Neuron (in vitro differentiated cells): ENCODE measurements around the gene CD3E.

Source experiments
- H2AFZ ChIP-seq: one replicate; pipeline ENCODE4 v1.6.1; 2013; ENCODE audit warnings: low read depth, mild to moderate bottlenecking, inconsistent platforms, low read length, moderate library complexity
- H3K27me3 ChIP-seq: one replicate; pipeline ENCODE4 v1.6.1; 2013; ENCODE audit warnings: low read length; ENCODE audit not compliant: insufficient read depth
- H3K36me3 ChIP-seq: one replicate; pipeline ENCODE4 v1.6.1; 2013; ENCODE audit warnings: low read length; ENCODE audit not compliant: insufficient read depth
- H3K4me1 ChIP-seq: one replicate; pipeline ENCODE4 v1.6.1; 2013; ENCODE audit warnings: low read length; ENCODE audit not compliant: insufficient read depth
- H3K4me3 ChIP-seq: 2 replicates; pipeline ENCODE4 v1.5.1; 2013; ENCODE audit warnings: mild to moderate bottlenecking, low read length, moderate library complexity
- H3K9me3 ChIP-seq: one replicate; pipeline ENCODE4 v1.6.1; 2013; ENCODE audit warnings: low read length

The CD3E gene

GRCh38 chr11:118342503-118343161, 38.1 kb downstream of the CD3E start, which contains the start of gene CD3D:
Gene CD3D, minus strand, starts transcription at chr11:118342705. Its CDS starts 98 bp downstream, at chr11:118342607.
- Histone ChIP-seq H3K4me3 (no peak within 1 kb of the TSS), H3K36me3 (no peaks in the 10 kb centered on the region), H2AFZ (no peak within 1 kb of the TSS), H3K4me1 (no peaks in the 10 kb centered on the region), H3K9me3 (no peaks in the 10 kb centered on the region), H3K27me3 (peaks cover 9% of the 10 kb centered on the region)

- H2AFZ ChIP-seq: no peak overlapping the region
- H3K4me3 ChIP-seq: no peak overlapping the region
These were observed 38.7 kb downstream of the CD3E start for GRCh38 chr11:118343248-118343647.

GRCh38 chr11:118343981-118344515, 39.5 kb downstream of the CD3E start, which contains the start of gene CD3G:
Gene CD3G, plus strand, starts transcription at chr11:118344344. Its CDS starts 80 bp downstream, at chr11:118344424.
- Histone ChIP-seq H3K36me3 (no peaks in the 10 kb centered on the region), H2AFZ (no peak within 1 kb of the TSS), H3K4me1 (no peaks in the 10 kb centered on the region), H3K9me3 (no peaks in the 10 kb centered on the region), H3K4me3 (no peak within 1 kb of the TSS), H3K27me3 (peaks cover 15% of the 10 kb centered on the region)

More at GRCh38 chr11:118343248-118343647, 38.7 kb downstream of the CD3E start:
- Histone ChIP-seq H3K4me1 (no peaks in the 10 kb centered on the region), H3K9me3 (no peaks in the 10 kb centered on the region), H3K36me3 (no peaks in the 10 kb centered on the region), H3K27me3 (peaks cover 9% of the 10 kb centered on the region)

- H3K36me3 ChIP-seq: no peaks in the 10 kb centered on the region
- peaks cover 19% of the 10 kb centered on the region for H3K27me3 ChIP-seq
- H3K9me3 ChIP-seq: no peaks in the 10 kb centered on the region
- H3K4me1 ChIP-seq: no peaks in the 10 kb centered on the region
- no peak overlapping the region for H2AFZ ChIP-seq
- H3K4me3 ChIP-seq: no peak overlapping the region
These were observed 44.9 kb downstream of the CD3E start for GRCh38 chr11:118349475-118349874.

GRCh38 chr11:118353084-118353710, 48.7 kb downstream of the CD3E start:
- no peak overlapping the region for H2AFZ ChIP-seq
- no peaks in the 10 kb centered on the region for H3K36me3 ChIP-seq
- no peak overlapping the region for H3K4me3 ChIP-seq
- no peaks in the 10 kb centered on the region for H3K4me1 ChIP-seq
- peaks cover 19% of the 10 kb centered on the region for H3K27me3 ChIP-seq
- no peaks in the 10 kb centered on the region for H3K9me3 ChIP-seq

GRCh38 chr11:118358071-118358470, 53.5 kb downstream of the CD3E start:
- Histone ChIP-seq H3K4me3 (no peak overlapping the region), H2AFZ (no peak overlapping the region), H3K27me3 (no peaks in the 10 kb centered on the region), H3K9me3 (no peaks in the 10 kb centered on the region), H3K4me1 (peaks cover 5% of the 10 kb centered on the region), H3K36me3 (no peaks in the 10 kb centered on the region)

- no peaks in the 10 kb centered on the region for H3K9me3 ChIP-seq
- peaks cover 5% of the 10 kb centered on the region for H3K4me1 ChIP-seq
- H2AFZ ChIP-seq: peak within 1 kb of the TSS; percentile 70
- no peaks in the 10 kb centered on the region for H3K36me3 ChIP-seq
- H3K4me3 ChIP-seq: peak within 1 kb of the TSS; percentile 90
- H3K27me3 ChIP-seq: no peaks in the 10 kb centered on the region
These were observed 54.9 kb downstream of the CD3E start, which contains the start of gene UBE4A for GRCh38 chr11:118359295-118359958. Gene UBE4A, plus strand, starts transcription at chr11:118359600. Its CDS starts 5,481 bp downstream, at chr11:118365081.

GRCh38 chr11:118364956-118365615, 60.6 kb downstream of the CD3E start:
- Histone ChIP-seq H3K27me3 (no peaks in the 10 kb centered on the region), H3K36me3 (peaks cover 34% of the 10 kb centered on the region), H2AFZ (no peak overlapping the region), H3K4me1 (peaks cover 2% of the 10 kb centered on the region), H3K4me3 (no peak overlapping the region), H3K9me3 (no peaks in the 10 kb centered on the region)
